CD14-positive monocyte (primary cell): ENCODE measurements around the gene FOXN1. TPM values are rescaled to one million over a fixed set of nuclear protein-coding genes. Genes with fewer than 3 reads are reported as not detected.

Experiments
- DNase-seq, 3 donors: peaks; one replicate each; pipeline ENCODE4 v3.0.0-alpha.2; 2011 to 2022
- H2AFZ ChIP-seq: 2 replicates; pipeline ENCODE4 v1.6.0; 2012; ENCODE audit warnings: mild to moderate bottlenecking, low read depth, low read length, inconsistent platforms; ENCODE audit not compliant: insufficient read depth, poor library complexity, severe bottlenecking
- H3K27ac ChIP-seq, 2 donors: 1 replicate in 1 of 2; 2 replicates in 1 of 2; pipeline ENCODE4 v1.5.1; 2012 to 2013; ENCODE audit warnings: low read length in 2 of 2, control low read depth in 1 of 2, inconsistent platforms in 1 of 2, low read depth in 1 of 2, mild to moderate bottlenecking in 1 of 2
- H3K27me3 ChIP-seq, 2 donors: one replicate each; pipeline versions ENCODE4 v1.6.0 to v1.6.1; 2011 to 2013; ENCODE audit warnings: low read length in 2 of 2; ENCODE audit not compliant: control insufficient read depth in 2 of 2, insufficient read depth in 2 of 2
- H3K36me3 ChIP-seq, 2 donors: replicated peaks in 1 of 2; 1 replicate in 1 of 2; 2 replicates in 1 of 2; pipeline versions ENCODE4 v1.5.1 to v1.6.1; 2012 to 2013; ENCODE audit warnings: low read length in 2 of 2, control low read depth in 1 of 2, inconsistent platforms in 1 of 2, mild to moderate bottlenecking in 1 of 2; ENCODE audit not compliant: insufficient read depth in 2 of 2, control insufficient read depth in 1 of 2
- H3K4me1 ChIP-seq, 2 donors: 1 replicate in 1 of 2; 2 replicates in 1 of 2; pipeline versions ENCODE4 v1.5.1 to v1.6.1; 2012 to 2013; ENCODE audit warnings: low read length in 2 of 2, control low read depth in 1 of 2, inconsistent platforms in 1 of 2, mild to moderate bottlenecking in 1 of 2, moderate library complexity in 1 of 2; ENCODE audit not compliant: insufficient read depth in 2 of 2, control insufficient read depth in 1 of 2
- H3K4me2 ChIP-seq: replicated peaks from 2 replicates; pipeline ENCODE3; 2012; ENCODE audit warnings: low read length, moderate library complexity, mild to moderate bottlenecking; ENCODE audit not compliant: poor library complexity, severe bottlenecking; ENCODE audit errors: extremely low read depth
- H3K4me3 ChIP-seq, 3 experiments: fragments of 200-600 bp in 1 of 3; sonication (generic) in 1 of 3; replicated peaks in 1 of 3; 1 replicate in 2 of 3; 2 replicates in 1 of 3; pipeline ENCODE4 v1.5.1; 2011 to 2013; ENCODE audit warnings: low read length in 3 of 3, mild to moderate bottlenecking in 3 of 3, control low read depth in 2 of 3, low read depth in 2 of 3, inconsistent platforms in 1 of 3, moderate library complexity in 1 of 3
- H3K79me2 ChIP-seq: 2 replicates; pipeline ENCODE4 v1.6.0; 2012; ENCODE audit warnings: mild to moderate bottlenecking, control low read depth, inconsistent platforms, low read length, moderate library complexity; ENCODE audit not compliant: insufficient read depth
- H3K9ac ChIP-seq: 2 replicates; pipeline ENCODE4 v1.6.0; 2017; ENCODE audit warnings: low read length, mild to moderate bottlenecking; ENCODE audit not compliant: insufficient read depth, poor library complexity, severe bottlenecking
- H3K9me3 ChIP-seq, 2 donors: replicated peaks in 1 of 2; 1 replicate in 1 of 2; 2 replicates in 1 of 2; pipeline versions ENCODE4 v1.5.1 to v1.6.1; 2012 to 2013; ENCODE audit warnings: low read length in 2 of 2, control low read depth in 1 of 2; ENCODE audit not compliant: control insufficient read depth in 1 of 2, insufficient read depth in 1 of 2
- H4K20me1 ChIP-seq: 2 replicates; pipeline ENCODE4 v1.6.0; 2012; ENCODE audit warnings: mild to moderate bottlenecking, low read length, control low read depth, moderate library complexity; ENCODE audit not compliant: insufficient read depth
- H3K27ac Mint-ChIP-seq, 7 donors: one replicate each; pipeline ENCODE4 v1.8.0; 2020; ENCODE audit warnings: mild to moderate bottlenecking in 7 of 7, mixed read lengths in 7 of 7, moderate library complexity in 6 of 7, inconsistent platforms in 2 of 7
- H3K27me3 Mint-ChIP-seq, 3 donors: one replicate each; pipeline ENCODE4 v1.8.0; 2021 to 2022; ENCODE audit warnings: low read depth in 3 of 3, mild to moderate bottlenecking in 3 of 3, mixed read lengths in 3 of 3, moderate library complexity in 3 of 3, inconsistent platforms in 1 of 3
- H3K36me3 Mint-ChIP-seq, 2 donors: one replicate each; pipeline ENCODE4 v1.8.0; 2020; ENCODE audit warnings: mixed read lengths in 2 of 2, inconsistent platforms in 1 of 2, mild to moderate bottlenecking in 1 of 2
- H3K4me1 Mint-ChIP-seq: one replicate; pipeline ENCODE4 v1.8.0; 2020; ENCODE audit warnings: mild to moderate bottlenecking, mixed read lengths
- H3K4me3 Mint-ChIP-seq, 2 donors: one replicate each; pipeline ENCODE4 v1.8.0; 2020; ENCODE audit warnings: mild to moderate bottlenecking in 2 of 2, mixed read lengths in 2 of 2, moderate library complexity in 1 of 2
- H3K9me3 Mint-ChIP-seq, 7 donors: one replicate each; pipeline ENCODE4 v1.8.0; 2020 to 2022; ENCODE audit warnings: mixed read lengths in 7 of 7, mild to moderate bottlenecking in 6 of 7, moderate library complexity in 6 of 7, inconsistent platforms in 2 of 7
- CTCF ChIP-seq: fragments of 200-600 bp; IDR thresholded peaks from one replicate; pipeline ENCODE4 v1.8.0; 2022; ENCODE audit warnings: antibody characterized with exemption, mild to moderate bottlenecking
- WGBS: methylation state at CpG from one replicate; pipeline ENCODE4 v1.1.5; 2013; ENCODE audit warnings: missing lambda C conversion rate; ENCODE audit not compliant: insufficient coverage; 5-methylcytosine and 5-hydroxymethylcytosine counted together
- intact Hi-C, 2 donors: fragments of 100-400 bp; cut with micrococcal nuclease; formaldehyde crosslinking; loops; one replicate each; pipeline versions ENCODE4 v1.15.0 to v1.15.1; 2023
- polyA plus RNA-seq, 3 donors: library from polyadenylated mRNA; depleted of rRNA in 1 of 3; unstranded in 2 of 3; stranded (reverse) in 1 of 3; fragments of 300-500 nt in 2 of 3; fragments of >200 nt in 1 of 3; fragmentation: Illumina TruSeq in 2 of 3; gene quantifications; 1 replicate in 2 of 3; 2 replicates in 1 of 3; pipeline ENCODE4 v1.2.3, GENCODE V29; 2012 to 2021

The FOXN1 gene
- polyA plus RNA-seq, 3 donors = not detected

GRCh38 chr17:28475151-28475900 is 30.8 kb upstream of the FOXN1 start:
- H2AFZ ChIP-seq = peak overlapping the region; percentile 57
- peak overlapping the region in 2 of 7 donors; percentile 31 to 38 for H3K27ac Mint-ChIP-seq
- H3K27me3 Mint-ChIP-seq = peaks cover 0 to 5% (median 0%) of the 10 kb centered on the region in 3 donors
- H3K4me1 ChIP-seq = peaks cover 37 to 43% of the 10 kb centered on the region in 2 donors
- no peaks in the 10 kb centered on the region for H3K36me3 Mint-ChIP-seq
- no peaks in the 10 kb centered on the region for H3K9me3 ChIP-seq
- WGBS = 27% methylated on average over 9 of the region's 9 CpGs
- peaks cover 58% of the 10 kb centered on the region for H3K4me1 Mint-ChIP-seq
- no peaks in the 10 kb centered on the region for H3K36me3 ChIP-seq
- TF ChIP-seq CTCF = no peak
- H3K9me3 Mint-ChIP-seq = no peaks in the 10 kb centered on the region
- H3K4me3 ChIP-seq = peak overlapping the region in 1 of 3 experiments; percentile 29
- H3K4me2 ChIP-seq = peak overlapping the region; percentile 32
- H3K27me3 ChIP-seq = no peaks in the 10 kb centered on the region
- no peaks in the 10 kb centered on the region for H4K20me1 ChIP-seq
- no peak overlapping the region for H3K9ac ChIP-seq
- no peak overlapping the region for H3K27ac ChIP-seq
- DNase-seq = peak in 2 of 3 donors; percentile 16 to 19
- no peaks in the 10 kb centered on the region for H3K79me2 ChIP-seq
- intact Hi-C loops = no loop called here
- peak overlapping the region in 1 of 2 donors; percentile 61 for H3K4me3 Mint-ChIP-seq

DNA sequence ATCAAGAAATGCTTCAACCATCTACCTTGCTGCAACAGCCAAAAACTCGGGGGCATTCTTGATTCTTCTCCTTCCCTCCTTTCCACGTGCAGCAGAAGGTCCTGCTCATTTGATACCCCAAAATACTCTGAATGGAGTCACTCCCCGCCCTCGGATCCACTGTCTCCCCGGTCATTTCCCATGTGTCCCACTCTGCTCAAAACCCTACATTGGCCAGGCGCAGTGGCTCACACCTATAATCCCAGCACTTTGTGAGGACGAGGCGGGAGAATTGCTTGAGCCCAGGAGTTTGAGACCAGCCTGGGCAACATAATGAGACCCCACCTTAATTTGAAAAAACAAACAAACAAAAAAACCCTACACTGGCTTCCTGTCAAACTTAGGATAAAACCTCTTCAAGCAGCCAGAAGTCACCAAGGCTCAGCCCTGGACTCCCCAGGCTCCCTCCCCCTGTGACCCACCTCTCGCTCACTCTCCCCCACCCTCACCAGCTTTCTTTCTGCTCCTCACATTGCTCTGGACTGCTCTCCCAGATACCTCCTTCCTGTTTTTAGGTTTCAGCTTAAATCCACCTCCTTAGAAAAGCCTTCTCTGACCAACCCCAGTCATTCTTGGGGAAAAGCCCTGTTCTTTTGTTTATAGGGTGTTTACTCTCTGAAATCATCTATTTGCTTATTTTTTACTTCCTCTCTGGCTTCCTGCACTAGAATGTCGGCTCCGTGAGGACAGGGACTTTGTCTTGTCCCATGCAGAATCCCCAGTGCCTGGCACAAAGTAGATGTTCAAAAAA is 29.9 kb upstream of the FOXN1 start:
- H3K4me1 Mint-ChIP-seq = peaks cover 49% of the 10 kb centered on the region
- 74% methylated on average over 9 of the region's 11 CpGs for WGBS
- TF ChIP-seq CTCF = no peak
- no peaks in the 10 kb centered on the region for H3K36me3 Mint-ChIP-seq
- intact Hi-C loops = no loop called here
- Histone ChIP-seq H3K4me2 (no peak overlapping the region), H3K4me1 (peaks cover 29 to 33% of the 10 kb centered on the region in 2 donors), H3K27ac (no peak overlapping the region), H3K27me3 (no peaks in the 10 kb centered on the region), H3K4me3 (no peak overlapping the region), H3K9me3 (no peaks in the 10 kb centered on the region), H3K9ac (no peak overlapping the region), H3K36me3 (no peaks in the 10 kb centered on the region), H3K79me2 (no peaks in the 10 kb centered on the region), H2AFZ (no peak overlapping the region), H4K20me1 (no peaks in the 10 kb centered on the region)
- no peak overlapping the region for H3K4me3 Mint-ChIP-seq
- DNase-seq = no peak
- no peaks in the 10 kb centered on the region for H3K9me3 Mint-ChIP-seq
- H3K27ac Mint-ChIP-seq = peak overlapping the region in 2 of 7 donors; percentile 8 to 36
- peaks cover 0 to 5% (median 0%) of the 10 kb centered on the region in 3 donors for H3K27me3 Mint-ChIP-seq
